Esophagus squamous epithelium (tissue), 4 donors: ENCODE measurements around the gene RDH13.

Experiments used
- POLR2A ChIP-seq, 4 donors: fragments of 450-650 bp; IDR thresholded peaks; one replicate each; pipeline ENCODE4 v1.6.1; 2017; ENCODE audit warnings: antibody characterized with exemption in 4 of 4, mild to moderate bottlenecking in 4 of 4, moderate library complexity in 3 of 4
- TF ChIP-seq, protein P1 (sequence below), 6 experiments: fragments of 450-650 bp in 4 of 6; fragments of 200-600 bp in 2 of 6; sonication (generic) in 2 of 6; IDR thresholded peaks; one replicate each; pipeline ENCODE4 v1.5.1; 2016 to 2019; ENCODE audit warnings: antibody characterized with exemption in 6 of 6, mild to moderate bottlenecking in 4 of 6, moderate library complexity in 4 of 6

DNA sequence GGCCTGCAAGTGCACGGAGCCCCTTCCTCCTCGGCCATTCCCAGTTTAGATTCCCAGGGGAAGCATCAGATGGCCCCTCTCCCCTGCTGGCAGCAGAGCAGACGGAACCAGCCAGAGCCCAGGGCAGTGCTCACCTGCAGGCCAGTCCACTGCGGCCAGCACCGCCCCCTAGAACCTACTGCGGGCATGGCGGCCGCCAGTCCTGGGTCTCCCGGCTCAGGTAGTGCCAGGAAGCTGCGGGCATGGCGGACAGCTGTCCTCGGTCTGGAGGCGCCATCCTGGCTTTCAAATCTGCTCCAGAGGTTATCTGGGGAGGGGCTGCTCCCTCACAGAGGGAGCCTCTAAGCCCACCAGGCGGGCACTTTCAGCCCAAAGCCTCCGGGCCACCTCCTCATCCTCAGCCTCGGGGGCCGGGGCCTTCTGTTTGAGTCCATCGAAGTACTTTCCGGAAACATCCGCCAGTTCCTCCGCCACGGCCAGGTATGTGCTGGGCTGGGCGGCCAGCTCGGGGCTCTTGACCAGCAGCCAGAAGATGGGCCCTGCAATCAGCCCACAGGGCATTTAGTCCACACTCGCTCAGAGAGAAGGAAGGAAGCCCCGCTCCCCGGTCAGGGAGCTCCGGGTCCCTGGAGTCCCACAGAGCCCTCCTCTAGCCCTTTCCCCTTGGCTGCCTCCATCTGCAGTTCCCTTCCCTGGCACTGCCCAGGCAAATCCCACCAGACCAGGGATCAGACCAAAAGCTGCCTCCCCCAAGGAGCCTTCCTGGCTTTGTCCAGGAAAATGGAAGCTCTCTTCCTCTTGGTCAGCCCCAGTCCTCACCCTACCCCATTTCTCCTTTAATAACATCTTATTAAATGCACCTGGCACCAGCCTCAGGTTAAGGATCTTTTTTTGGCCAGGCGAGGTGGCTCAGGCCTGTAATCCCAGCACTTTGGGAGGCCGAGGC lies 17.9 kb downstream of the RDH13 start:
- TF ChIP-seq, protein P1, sequence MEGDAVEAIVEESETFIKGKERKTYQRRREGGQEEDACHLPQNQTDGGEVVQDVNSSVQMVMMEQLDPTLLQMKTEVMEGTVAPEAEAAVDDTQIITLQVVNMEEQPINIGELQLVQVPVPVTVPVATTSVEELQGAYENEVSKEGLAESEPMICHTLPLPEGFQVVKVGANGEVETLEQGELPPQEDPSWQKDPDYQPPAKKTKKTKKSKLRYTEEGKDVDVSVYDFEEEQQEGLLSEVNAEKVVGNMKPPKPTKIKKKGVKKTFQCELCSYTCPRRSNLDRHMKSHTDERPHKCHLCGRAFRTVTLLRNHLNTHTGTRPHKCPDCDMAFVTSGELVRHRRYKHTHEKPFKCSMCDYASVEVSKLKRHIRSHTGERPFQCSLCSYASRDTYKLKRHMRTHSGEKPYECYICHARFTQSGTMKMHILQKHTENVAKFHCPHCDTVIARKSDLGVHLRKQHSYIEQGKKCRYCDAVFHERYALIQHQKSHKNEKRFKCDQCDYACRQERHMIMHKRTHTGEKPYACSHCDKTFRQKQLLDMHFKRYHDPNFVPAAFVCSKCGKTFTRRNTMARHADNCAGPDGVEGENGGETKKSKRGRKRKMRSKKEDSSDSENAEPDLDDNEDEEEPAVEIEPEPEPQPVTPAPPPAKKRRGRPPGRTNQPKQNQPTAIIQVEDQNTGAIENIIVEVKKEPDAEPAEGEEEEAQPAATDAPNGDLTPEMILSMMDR (IDR thresholded peaks at IDR 0.05) = no peak
- TF ChIP-seq POLR2A (IDR thresholded peaks at IDR 0.05) = no peak
